ENCODE measurements around the gene CCM2. TPM values are rescaled to one million over a fixed set of nuclear protein-coding genes. Genes with fewer than 3 reads are reported as not detected.

Gene CCM2
- total RNA-seq, 1 donor from 2014 or later: 35.7 TPM

DNA sequence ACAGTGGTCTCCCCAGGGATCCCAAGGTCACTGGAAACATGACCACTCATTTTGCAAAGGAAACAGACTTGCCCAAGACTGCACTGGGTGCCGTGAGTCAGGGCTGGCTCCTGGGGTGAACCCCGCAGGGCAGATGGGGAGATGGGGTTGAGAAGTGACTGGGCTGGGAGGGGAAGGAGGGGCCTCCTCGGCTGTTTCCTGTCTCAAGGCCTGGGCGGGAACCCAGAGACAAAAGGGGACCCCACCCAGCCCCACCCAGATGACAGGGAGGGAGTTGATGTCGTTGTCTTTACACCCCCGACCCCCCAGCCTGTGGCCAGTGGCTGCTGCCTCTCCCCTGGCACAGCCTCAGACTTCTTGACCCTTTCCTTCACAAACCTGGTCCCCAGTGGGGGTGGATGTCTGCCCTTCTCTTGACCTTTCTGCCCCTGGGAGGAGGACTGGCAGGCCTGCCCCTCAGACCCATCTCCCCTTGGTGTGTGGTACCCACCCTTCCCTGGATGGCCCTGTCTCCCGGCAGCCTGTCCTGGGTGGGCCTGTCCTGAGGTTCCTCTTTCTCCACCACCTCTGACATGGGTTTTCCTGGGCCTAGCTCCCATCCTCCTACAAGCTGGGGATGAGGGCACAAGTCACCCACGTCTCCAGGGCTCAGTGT is 22.6 kb upstream of the CCM2 start:
- TF ChIP-seq, protein P1, sequence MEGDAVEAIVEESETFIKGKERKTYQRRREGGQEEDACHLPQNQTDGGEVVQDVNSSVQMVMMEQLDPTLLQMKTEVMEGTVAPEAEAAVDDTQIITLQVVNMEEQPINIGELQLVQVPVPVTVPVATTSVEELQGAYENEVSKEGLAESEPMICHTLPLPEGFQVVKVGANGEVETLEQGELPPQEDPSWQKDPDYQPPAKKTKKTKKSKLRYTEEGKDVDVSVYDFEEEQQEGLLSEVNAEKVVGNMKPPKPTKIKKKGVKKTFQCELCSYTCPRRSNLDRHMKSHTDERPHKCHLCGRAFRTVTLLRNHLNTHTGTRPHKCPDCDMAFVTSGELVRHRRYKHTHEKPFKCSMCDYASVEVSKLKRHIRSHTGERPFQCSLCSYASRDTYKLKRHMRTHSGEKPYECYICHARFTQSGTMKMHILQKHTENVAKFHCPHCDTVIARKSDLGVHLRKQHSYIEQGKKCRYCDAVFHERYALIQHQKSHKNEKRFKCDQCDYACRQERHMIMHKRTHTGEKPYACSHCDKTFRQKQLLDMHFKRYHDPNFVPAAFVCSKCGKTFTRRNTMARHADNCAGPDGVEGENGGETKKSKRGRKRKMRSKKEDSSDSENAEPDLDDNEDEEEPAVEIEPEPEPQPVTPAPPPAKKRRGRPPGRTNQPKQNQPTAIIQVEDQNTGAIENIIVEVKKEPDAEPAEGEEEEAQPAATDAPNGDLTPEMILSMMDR (conservative IDR thresholded peaks at IDR 0.05): no peak
- Mint-ChIP-seq H3K9me3 (no peaks in the 10 kb centered on the region), H3K4me3 (no peak overlapping the region), H3K27ac (ENCODE audit: unreplicated experiment) (no peak overlapping the region), H3K36me3 (ENCODE audit: low read depth) (peaks cover 1% of the 10 kb centered on the region), H3K27me3 (ENCODE audit: low read depth) (no peaks in the 10 kb centered on the region), H3K4me1 (peaks cover 14% of the 10 kb centered on the region)
- no peak for DNase-seq (ENCODE audit: low read depth, low spot score)

DNA sequence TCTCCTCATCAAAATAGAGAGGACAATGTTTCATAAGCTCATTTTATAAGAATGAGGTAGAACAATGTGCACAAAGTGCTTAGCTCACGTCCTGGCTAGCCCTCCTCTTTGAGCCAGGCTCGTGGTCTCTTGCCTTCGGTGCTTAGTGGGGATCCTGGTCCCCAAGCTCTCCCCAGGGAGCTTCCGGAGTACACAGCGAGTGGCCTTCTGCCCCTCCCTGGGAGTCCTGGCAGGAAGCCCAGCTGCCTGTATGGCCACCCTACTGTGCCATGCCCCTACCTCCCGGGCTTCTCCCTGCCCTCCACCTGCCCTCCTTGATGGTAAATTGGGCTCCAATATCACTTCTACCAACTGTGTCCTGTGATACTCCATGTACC is 22.1 kb upstream of the CCM2 start:
- H3K27me3 Mint-ChIP-seq (ENCODE audit: low read depth): no peaks in the 10 kb centered on the region
- TF ChIP-seq, protein P1 (conservative IDR thresholded peaks at IDR 0.05): no peak
- peaks cover 14% of the 10 kb centered on the region for H3K4me1 Mint-ChIP-seq
- no peak for DNase-seq (ENCODE audit: low read depth, low spot score)
- peaks cover 5% of the 10 kb centered on the region for H3K36me3 Mint-ChIP-seq (ENCODE audit: low read depth)
- no peak overlapping the region for H3K27ac Mint-ChIP-seq (ENCODE audit: unreplicated experiment)
- H3K9me3 Mint-ChIP-seq: no peaks in the 10 kb centered on the region
- H3K4me3 Mint-ChIP-seq: no peak overlapping the region

DNA sequence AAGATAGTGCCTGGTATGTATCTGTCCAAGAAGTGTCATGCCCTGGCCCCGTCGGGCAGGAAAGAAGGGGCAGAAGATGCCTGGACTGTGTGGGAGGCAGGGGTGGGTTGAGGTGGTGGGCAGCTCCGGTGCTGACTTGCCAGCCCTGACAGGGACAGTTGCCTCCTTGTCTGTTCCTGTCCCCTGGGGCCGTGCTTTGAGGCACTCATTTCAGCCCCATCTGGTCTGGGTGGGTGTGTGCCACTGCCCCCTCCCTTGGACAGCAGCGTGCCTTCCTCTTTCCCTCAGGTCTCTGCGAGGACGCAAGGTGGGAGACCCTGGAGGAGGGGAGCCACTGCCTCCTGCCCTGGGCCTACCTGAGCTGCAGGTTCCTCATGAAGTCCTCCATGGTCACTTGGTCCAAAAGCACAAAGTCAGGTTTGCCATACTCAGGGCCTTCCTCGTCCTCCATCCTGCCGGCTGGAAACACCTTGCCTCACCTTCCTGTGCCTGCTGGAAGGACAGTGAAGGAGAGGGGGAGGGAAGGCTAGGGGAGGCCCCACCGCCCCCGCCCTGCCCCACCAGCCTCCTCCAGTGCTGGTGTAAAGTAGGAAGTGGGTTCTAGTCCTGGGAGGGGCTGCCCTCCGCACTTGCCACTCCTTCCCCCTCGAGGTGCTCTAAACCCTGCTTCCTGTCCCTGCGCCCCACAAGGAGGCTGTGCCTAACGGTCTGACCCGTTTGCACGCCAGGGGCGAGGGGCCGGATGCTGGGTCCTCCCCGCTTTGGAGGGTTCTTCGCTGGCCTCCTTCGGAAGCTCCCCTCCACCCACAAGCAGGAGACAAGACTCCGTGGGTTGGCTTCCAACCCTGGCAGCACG is 21.3 kb upstream of the CCM2 start, which contains the start of gene MYO1G:
MYO1G (minus strand) TSS at position 505 of the 856 bp plus-strand sequence; CDS start at position 451, 54 bp downstream.
- no peaks in the 10 kb centered on the region for H3K27me3 Mint-ChIP-seq (ENCODE audit: low read depth)
- H3K27ac Mint-ChIP-seq (ENCODE audit: unreplicated experiment): peak within 1 kb of the TSS; percentile 50
- no peak within 1 kb of the TSS for H3K4me3 Mint-ChIP-seq
- peaks cover 15% of the 10 kb centered on the region for H3K4me1 Mint-ChIP-seq
- no peak for DNase-seq (ENCODE audit: low read depth, low spot score)
- H3K36me3 Mint-ChIP-seq (ENCODE audit: low read depth): peaks cover 9% of the 10 kb centered on the region
- no peaks in the 10 kb centered on the region for H3K9me3 Mint-ChIP-seq
- TF ChIP-seq, protein P1 (conservative IDR thresholded peaks at IDR 0.05): no peak

DNA sequence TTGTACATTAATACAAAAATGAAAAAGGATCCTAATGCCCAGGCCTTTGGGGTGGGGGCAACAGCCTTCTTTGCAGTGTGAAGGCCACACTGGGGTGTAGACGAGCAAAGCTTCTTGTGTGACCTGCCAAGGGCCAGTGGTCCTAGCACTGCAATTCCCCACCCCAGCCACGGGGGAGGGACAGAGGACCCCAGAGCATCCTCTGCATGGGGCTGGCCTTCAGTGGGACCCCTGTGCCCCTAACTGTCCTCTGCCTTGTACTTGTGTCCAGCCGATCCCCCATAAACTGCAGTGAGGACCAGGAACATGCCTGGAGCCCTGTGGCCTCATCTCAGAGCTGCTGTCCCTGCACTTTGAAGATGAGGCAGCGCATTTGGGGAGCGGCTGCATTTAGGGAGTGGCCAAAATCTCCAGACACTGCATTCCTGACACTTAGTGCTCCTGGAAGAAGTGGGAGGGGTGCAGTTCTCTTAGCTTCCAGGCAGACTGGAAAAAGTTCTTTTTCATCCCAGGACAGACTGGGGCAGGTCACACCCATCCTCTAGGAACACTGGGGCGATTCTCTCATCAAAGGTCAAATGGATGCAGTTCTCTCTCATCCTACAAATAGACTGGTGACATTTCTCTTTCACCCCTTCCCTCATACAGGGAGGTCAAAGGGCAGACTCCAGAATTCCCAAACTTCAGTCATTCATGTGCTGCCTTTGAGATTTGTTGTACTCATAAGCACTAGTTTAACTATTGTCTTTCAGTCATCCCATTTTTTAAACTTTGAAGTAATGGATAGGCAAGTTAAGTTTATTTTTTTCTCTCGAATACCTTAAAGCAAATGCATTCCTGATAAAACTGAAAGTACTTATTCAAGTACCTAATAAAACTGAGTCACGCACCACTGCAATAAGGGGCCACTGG is 20.3 kb upstream of the CCM2 start:
- DNase-seq (ENCODE audit: low read depth, low spot score): no peak
- peaks cover 19% of the 10 kb centered on the region for H3K36me3 Mint-ChIP-seq (ENCODE audit: low read depth)
- peaks cover 25% of the 10 kb centered on the region for H3K4me1 Mint-ChIP-seq
- H3K27ac Mint-ChIP-seq (ENCODE audit: unreplicated experiment): no peak overlapping the region
- no peaks in the 10 kb centered on the region for H3K27me3 Mint-ChIP-seq (ENCODE audit: low read depth)
- H3K4me3 Mint-ChIP-seq: no peak overlapping the region
- no peaks in the 10 kb centered on the region for H3K9me3 Mint-ChIP-seq
- TF ChIP-seq, protein P1 (conservative IDR thresholded peaks at IDR 0.05): no peak

DNA sequence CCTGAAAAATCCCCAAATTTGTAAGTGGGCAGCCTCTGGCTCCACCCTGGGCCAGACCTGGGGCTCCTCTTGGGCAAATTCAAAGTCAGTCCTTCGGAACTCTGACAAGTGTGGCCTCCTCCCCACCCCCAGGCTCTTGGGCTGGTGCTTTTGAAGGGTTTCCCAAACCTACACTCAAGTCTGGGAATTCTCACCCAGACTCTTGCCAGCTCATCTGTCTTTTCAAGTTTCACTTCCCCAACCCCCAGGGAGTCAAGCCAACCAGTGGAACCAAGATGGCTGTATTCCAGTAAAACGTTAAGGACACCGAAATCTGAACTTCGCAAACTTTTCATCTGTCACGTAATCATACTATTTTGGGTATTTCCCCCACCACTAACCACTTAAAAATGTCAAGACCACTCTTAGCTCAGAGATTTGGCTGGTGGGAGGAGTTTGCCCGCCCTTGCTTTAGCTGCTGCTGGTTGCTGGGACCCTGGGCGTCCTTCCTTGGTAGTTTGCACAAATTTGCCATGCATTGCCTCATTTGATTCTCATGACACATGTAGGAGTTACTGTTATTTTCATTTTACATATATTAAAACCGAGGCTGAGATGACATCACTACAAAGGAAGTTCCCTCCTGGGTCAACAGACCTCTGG is 19.5 kb upstream of the CCM2 start:
- Mint-ChIP-seq H3K36me3 (ENCODE audit: low read depth) (peaks cover 25% of the 10 kb centered on the region), H3K9me3 (no peaks in the 10 kb centered on the region), H3K4me3 (no peak overlapping the region), H3K4me1 (peaks cover 33% of the 10 kb centered on the region), H3K27ac (ENCODE audit: unreplicated experiment) (no peak overlapping the region), H3K27me3 (ENCODE audit: low read depth) (no peaks in the 10 kb centered on the region)
- DNase-seq (ENCODE audit: low read depth, low spot score): no peak
- TF ChIP-seq, protein P1 (conservative IDR thresholded peaks at IDR 0.05): no peak

Data from neural crest cell (in vitro differentiated cells).